ENCODE data around the gene FBXO22. TPM values are rescaled to one million over a fixed set of nuclear protein-coding genes. Genes with fewer than 3 reads are reported as not detected.
"Not testable (repeated sequence)": the region's sequence is repeated elsewhere in the genome, so short reads cannot be mapped to it uniquely, and the experiment has no call there.

Gene FBXO22
- 20.4 TPM for total RNA-seq
- long read RNA-seq, full-length matches to known transcripts: 35 of 42 reads
- long read RNA-seq, partial matches to known transcripts: 1 of 42 reads
- long read RNA-seq, other reads (novel, unspliced or antisense): 6 of 42 reads

DNA sequence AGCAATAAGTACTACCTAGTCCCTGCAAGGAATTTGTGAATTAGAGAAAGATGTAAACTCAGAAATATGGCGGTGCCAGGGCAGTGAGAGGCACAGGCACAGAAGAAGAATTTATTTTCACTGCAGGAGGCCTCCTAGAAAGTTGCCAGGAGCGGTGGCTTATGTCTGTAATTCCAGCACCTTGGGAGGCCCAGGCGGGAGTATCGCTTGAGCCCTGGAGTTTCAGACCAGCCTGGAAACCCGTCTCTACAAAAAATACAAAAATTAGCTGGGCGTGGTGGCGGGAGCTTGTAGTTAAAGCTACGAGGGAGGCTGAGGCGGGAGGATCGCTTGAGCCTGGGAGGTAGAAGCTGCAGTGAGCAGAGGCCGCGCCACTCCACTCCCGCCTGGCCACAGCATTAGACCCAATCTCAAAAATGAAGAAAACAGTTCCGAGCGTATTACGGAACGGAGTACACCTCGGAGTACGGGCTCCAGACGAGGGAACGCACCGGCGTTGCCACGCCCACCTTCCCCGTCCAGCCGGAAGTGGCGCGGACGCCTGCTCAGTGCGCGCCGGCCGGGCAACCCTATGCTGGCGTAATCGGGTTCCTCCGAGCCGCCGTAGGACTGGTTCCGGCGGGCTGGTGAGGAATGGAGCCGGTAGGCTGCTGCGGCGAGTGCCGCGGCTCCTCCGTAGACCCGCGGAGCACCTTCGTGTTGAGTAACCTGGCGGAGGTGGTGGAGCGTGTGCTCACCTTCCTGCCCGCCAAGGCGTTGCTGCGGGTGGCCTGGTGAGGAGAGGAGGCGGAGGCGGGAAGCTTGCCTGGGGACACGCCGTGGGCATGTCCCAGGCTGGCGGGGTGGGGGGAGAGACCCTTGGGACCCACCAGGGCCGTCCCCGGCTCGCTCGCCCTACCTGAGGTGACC is at the start of gene FBXO22:
Gene FBXO22 (plus strand): TSS at position 548 of the 909 bp plus-strand sequence. CDS start 86 bp downstream, at position 634.
- TF ChIP-seq CTCF (IDR thresholded peaks at IDR 0.05): no peak
- Histone ChIP-seq H3K27me3 (ENCODE audit: low read depth) (no peaks in the 10 kb centered on the region), H3K36me3 (peaks cover 23% of the 10 kb centered on the region), H3K4me3 (peak within 1 kb of the TSS; percentile 79), H3K27ac (peak within 1 kb of the TSS; percentile 83), H3K4me1 (peaks cover 21% of the 10 kb centered on the region), H3K9me3 (no peaks in the 10 kb centered on the region)
- ATAC-seq (peak; percentile 100), DNase-seq (peak; percentile 96)
- intact Hi-C loops (cut with DNase I): no loop called here

DNA sequence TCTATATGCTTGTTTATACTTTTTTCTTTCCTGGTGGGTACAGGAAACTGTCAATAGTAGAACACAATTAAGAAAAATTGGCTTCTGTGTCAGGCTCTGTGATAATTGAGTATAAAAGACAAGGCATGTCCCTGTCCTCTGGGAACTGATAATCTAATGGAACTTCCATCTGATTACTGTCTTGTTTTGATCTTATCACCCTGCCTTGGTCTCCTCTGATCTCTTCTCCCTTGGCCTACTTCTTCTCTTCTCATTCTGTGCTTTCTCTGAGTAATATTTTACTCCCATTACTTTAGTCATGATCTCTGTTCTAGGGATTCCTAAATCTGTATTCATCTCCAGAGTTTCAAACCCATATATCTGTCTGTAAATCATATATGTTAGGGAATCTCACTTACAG is 45.8 kb upstream of the FBXO22 start:
- Histone ChIP-seq H3K27ac (no peak overlapping the region), H3K4me1 (peaks cover 7% of the 10 kb centered on the region), H3K4me3 (no peak overlapping the region), H3K27me3 (ENCODE audit: low read depth) (no peaks in the 10 kb centered on the region), H3K36me3 (peaks cover 22% of the 10 kb centered on the region), H3K9me3 (no peaks in the 10 kb centered on the region)
- DNase-seq: no peak
- no peak for TF ChIP-seq CTCF (IDR thresholded peaks at IDR 0.05)
- no peak for ATAC-seq
- intact Hi-C loops (cut with DNase I): no loop called here

DNA sequence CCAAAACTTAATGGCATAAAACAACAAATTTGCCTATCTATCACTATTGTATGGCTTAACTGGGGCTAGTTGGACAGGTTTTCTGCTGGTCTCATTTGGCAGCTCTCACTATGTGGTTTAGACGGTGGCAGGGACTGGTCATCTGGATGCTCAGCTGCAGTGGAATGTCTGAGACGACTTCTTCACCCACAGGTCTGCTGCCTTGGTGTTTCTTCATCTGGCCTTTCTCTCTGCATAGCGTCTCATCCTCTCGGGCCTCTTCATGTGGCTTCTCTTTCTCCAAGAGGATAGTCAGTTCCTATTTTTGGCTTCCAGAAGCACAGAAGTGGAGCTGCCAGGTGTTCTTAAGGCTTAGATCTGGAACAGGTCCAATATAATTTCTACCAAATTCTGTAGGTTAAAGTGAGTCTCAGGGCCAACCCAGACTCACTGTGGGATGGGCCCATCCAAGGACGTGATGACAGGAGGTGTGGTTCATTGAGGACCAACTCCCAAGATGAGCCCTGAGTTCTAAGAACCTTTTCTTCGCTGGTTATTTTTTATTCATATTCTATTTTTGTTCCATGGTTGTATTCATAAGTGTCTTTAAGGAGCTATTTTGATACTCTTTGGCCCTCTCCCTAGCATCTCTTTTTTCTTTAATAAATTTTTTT is 41.8 kb upstream of the FBXO22 start:
- intact Hi-C loops (cut with DNase I): no loop called here
- TF ChIP-seq CTCF (IDR thresholded peaks at IDR 0.05): no peak
- Histone ChIP-seq H3K36me3 (peaks cover 17% of the 10 kb centered on the region), H3K4me3 (no peak overlapping the region), H3K9me3 (no peaks in the 10 kb centered on the region), H3K27ac (no peak overlapping the region), H3K27me3 (ENCODE audit: low read depth) (no peaks in the 10 kb centered on the region), H3K4me1 (peaks cover 7% of the 10 kb centered on the region)
- ATAC-seq (no peak), DNase-seq (no peak)

DNA sequence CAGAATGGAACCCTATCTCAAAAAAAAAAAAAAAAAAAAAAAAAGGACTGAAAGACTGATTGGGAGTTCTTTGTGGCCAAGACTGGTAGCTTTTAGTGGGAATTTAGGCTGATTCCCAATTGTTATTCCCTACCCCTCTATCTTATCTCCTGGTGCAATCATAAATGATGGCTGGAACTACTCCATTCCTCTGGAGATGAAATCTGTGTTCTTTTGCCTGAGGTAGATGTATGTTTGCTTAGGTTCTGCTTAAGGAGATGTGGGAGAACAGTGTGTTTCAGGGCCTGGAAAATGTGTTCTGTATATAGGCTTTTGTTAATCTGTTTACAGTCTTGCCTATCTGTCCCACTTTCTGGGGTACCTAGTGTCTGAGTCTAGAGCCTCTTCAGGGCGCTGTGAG is 40.9 kb upstream of the FBXO22 start:
- Histone ChIP-seq H3K4me1 (peaks cover 7% of the 10 kb centered on the region), H3K4me3 (no peak overlapping the region), H3K27ac (no peak overlapping the region), H3K36me3 (peaks cover 16% of the 10 kb centered on the region), H3K27me3 (ENCODE audit: low read depth) (no peaks in the 10 kb centered on the region), H3K9me3 (no peaks in the 10 kb centered on the region)
- intact Hi-C loops (cut with DNase I): no loop called here
- ATAC-seq: no peak
- TF ChIP-seq CTCF (IDR thresholded peaks at IDR 0.05): no peak
- DNase-seq: no peak

DNA sequence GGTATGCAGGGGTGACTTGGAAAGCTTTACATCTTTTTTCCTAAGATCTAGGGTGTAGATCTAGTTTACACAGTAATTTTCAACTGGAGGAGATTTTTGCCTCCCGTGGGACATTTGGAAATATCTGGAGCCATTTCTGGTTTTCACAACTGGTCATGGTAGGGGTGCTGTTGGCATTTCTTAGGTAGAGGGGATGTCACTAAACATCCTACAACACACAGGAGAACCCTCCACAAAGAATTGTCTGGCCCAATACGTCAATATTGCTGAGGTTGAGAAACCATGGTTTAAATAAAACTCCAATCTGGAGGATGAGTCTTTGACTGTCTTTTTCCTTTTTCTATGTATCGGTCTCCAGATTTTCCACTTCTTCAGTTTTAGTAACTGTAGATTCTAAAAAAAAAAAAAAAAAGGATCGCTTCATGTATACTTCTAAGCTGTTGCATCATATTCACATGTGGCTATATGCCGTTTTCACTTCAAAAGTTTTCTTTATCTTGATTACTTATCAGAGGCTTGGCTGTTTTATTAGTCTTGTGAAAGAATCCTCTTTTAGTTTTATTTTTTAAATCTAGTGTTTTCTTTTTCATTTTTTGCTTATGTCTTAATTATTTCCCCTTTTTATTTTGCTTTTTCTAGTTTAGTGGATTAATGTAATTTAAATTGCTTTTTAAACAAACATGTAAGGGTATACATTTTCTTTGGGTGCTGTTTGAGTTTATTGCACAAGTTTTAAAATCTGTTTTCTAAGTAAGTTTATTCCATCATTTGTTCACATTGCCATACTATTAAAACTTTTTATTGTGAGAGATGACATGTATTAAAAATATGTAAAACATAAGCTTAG is 39.2 kb upstream of the FBXO22 start:
- H3K4me3 ChIP-seq: no peak overlapping the region
- DNase-seq: no peak
- ATAC-seq: no peak
- intact Hi-C loops (cut with DNase I): no loop called here
- no peaks in the 10 kb centered on the region for H3K27me3 ChIP-seq (ENCODE audit: low read depth)
- peaks cover 7% of the 10 kb centered on the region for H3K4me1 ChIP-seq
- H3K9me3 ChIP-seq: no peaks in the 10 kb centered on the region
- no peak for TF ChIP-seq CTCF (IDR thresholded peaks at IDR 0.05)
- H3K27ac ChIP-seq: no peak overlapping the region
- H3K36me3 ChIP-seq: peaks cover 18% of the 10 kb centered on the region

- H3K9me3 ChIP-seq; ATAC-seq; intact Hi-C loops (cut with DNase I); H3K4me3 ChIP-seq; DNase-seq; H3K4me1 ChIP-seq; H3K27ac ChIP-seq; H3K27me3 ChIP-seq (ENCODE audit: low read depth): not testable (repeated sequence)
- peaks cover 27% of the 10 kb centered on the region for H3K36me3 ChIP-seq
Measured at GRCh38 chr15:75866045-75866444, 37.6 kb upstream of the FBXO22 start.
